PC-3 (cell line): ENCODE results near the gene AIFM3. TPM values are rescaled to one million over a fixed set of nuclear protein-coding genes. Genes with fewer than 3 reads are reported as not detected.
A peak's percentile ranks its signal among the peaks of the same experiment; 100 is the strongest.

Source experiments
- ATAC-seq: fragments of 200-7000 bp; cut with Tn5 transposase; 2 replicates; pipeline ENCODE4 v1.9.1; 2020; ENCODE audit warnings: mild to moderate bottlenecking, moderate library complexity
- BruUV-seq: library from RNA; stranded (reverse); fragments of 400-500 nt; replicated peaks from 2 replicates; lab custom pipeline; 2021; lab: Mats Ljungman, UMichigan
- CTCF ChIA-PET: fragments of 300-600 bp; sonication (Branson Sonifier 250); formaldehyde crosslinking; loops from one replicate; lab custom pipeline; 2022; ENCODE audit warnings: antibody characterized with exemption; lab: Charles Lee
- POLR2A ChIA-PET: fragments of 300-600 bp; sonication (Branson Sonifier 250); formaldehyde crosslinking; loops from one replicate; lab custom pipeline; 2022; ENCODE audit warnings: antibody characterized with exemption; ENCODE audit not compliant: unreplicated experiment; lab: Charles Lee
- DNase-seq: peaks from one replicate; pipeline ENCODE4 v3.0.0-alpha.2; 2015
- H2AFZ ChIP-seq: fragments of 300-600 bp; sonication (generic); 2 replicates; pipeline ENCODE4 v1.6.0; 2016; ENCODE audit warnings: antibody characterized with exemption, low read length
- H3F3A ChIP-seq: fragments of 300-600 bp; sonication (generic); one replicate; pipeline ENCODE4 v1.6.0; 2017; ENCODE audit warnings: antibody characterized with exemption, low read length, control low read depth, mild to moderate bottlenecking; ENCODE audit not compliant: unreplicated experiment
- H3K27ac ChIP-seq: fragments of 300-600 bp; sonication (generic); 2 replicates; pipeline ENCODE4 v1.5.1; 2016; ENCODE audit warnings: mild to moderate bottlenecking, low read length
- H3K27me3 ChIP-seq: fragments of 300-600 bp; sonication (generic); 2 replicates; pipeline ENCODE4 v1.6.1; 2016; ENCODE audit warnings: low read length, mixed read lengths
- H3K36me3 ChIP-seq: fragments of 300-600 bp; sonication (generic); 2 replicates; pipeline ENCODE4 v1.6.1; 2016; ENCODE audit warnings: low read depth, mixed run types, low read length, mixed read lengths
- H3K4me1 ChIP-seq: fragments of 300-600 bp; sonication (generic); 2 replicates; pipeline ENCODE4 v1.5.1; 2016; ENCODE audit warnings: low read length; ENCODE audit not compliant: insufficient read depth
- H3K4me2 ChIP-seq: fragments of 300-600 bp; sonication (generic); 2 replicates; pipeline ENCODE4 v1.6.0; 2016; ENCODE audit warnings: low read length
- H3K4me3 ChIP-seq: fragments of 300-600 bp; sonication (generic); 2 replicates; pipeline ENCODE4 v1.5.1; 2016; ENCODE audit warnings: mild to moderate bottlenecking, low read length, mixed read lengths
- H3K79me2 ChIP-seq: fragments of 300-600 bp; sonication (generic); 2 replicates; pipeline ENCODE4 v1.6.1; 2017; ENCODE audit warnings: low read length, mixed read lengths
- H3K9ac ChIP-seq: fragments of 300-600 bp; sonication (generic); 2 replicates; pipeline ENCODE4 v1.6.0; 2016; ENCODE audit warnings: mild to moderate bottlenecking, low read length
- H3K9me2 ChIP-seq: fragments of 300-600 bp; sonication (generic); replicated peaks from 2 replicates; pipeline ENCODE4 v1.6.1; 2016; ENCODE audit warnings: mixed run types, low read length, mixed read lengths
- H3K9me3 ChIP-seq: fragments of 300-600 bp; sonication (generic); 2 replicates; pipeline ENCODE4 v1.6.1; 2016; ENCODE audit warnings: low read length, mixed read lengths
- H4K20me1 ChIP-seq: fragments of 300-600 bp; sonication (generic); 2 replicates; pipeline ENCODE4 v1.6.1; 2016; ENCODE audit warnings: low read length, mixed read lengths
- CTCF ChIP-seq: fragments of 300-600 bp; sonication (generic); conservative IDR thresholded peaks from 2 replicates; pipeline ENCODE4 v1.5.1; 2017; ENCODE audit warnings: antibody characterized with exemption, low read depth, mild to moderate bottlenecking, low read length
- EZH2 ChIP-seq: fragments of 300-600 bp; sonication (generic); IDR thresholded peaks from one replicate; pipeline ENCODE4 v1.6.1; 2017; ENCODE audit warnings: antibody characterized with exemption, mild to moderate bottlenecking, low read length; ENCODE audit not compliant: unreplicated experiment
- EZH2phosphoT487 ChIP-seq: fragments of 300-600 bp; sonication (generic); IDR thresholded peaks from 2 replicates; pipeline ENCODE4 v1.6.1; 2018; ENCODE audit warnings: mild to moderate bottlenecking, antibody characterized with exemption, low read length, borderline replicate concordance
- intact Hi-C: fragments of 100-400 bp; cut with micrococcal nuclease; formaldehyde crosslinking; loops from 2 replicates; pipeline ENCODE4 v1.9.0; 2023
- total RNA-seq: library from RNA; depleted of rRNA; stranded (reverse); fragments of >200 nt; gene quantifications from 2 replicates; pipeline ENCODE4 v1.2.3, GENCODE V29; 2014

Gene AIFM3
- total RNA-seq, 1 experiment from 2014 or later: 1.5 TPM

DNA sequence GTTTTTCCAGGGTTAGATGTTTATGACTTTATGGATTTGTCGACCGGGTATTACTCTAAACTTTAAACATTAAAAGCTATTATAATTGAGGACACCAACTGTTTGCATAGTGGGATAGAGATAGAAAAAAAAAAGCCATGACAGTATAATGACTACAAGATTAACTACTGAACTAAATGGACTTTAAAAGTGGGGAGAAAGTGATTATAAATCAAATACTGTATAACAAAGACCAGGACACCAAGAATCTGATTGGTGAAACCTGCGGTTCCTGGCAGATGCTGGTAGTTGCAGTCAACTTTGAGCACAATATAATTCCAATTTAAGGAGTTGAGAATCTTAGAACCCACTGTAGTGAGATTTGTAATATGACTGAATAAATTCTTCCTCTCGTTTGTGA, 47.3 kb upstream of the AIFM3 start:
- Histone ChIP-seq H3K9me2 (no peaks in the 10 kb centered on the region), H3K79me2 (peaks cover 75% of the 10 kb centered on the region), H3K4me1 (peaks cover 14% of the 10 kb centered on the region), H3K9me3 (no peaks in the 10 kb centered on the region), H3K27me3 (no peaks in the 10 kb centered on the region), H4K20me1 (peaks cover 53% of the 10 kb centered on the region), H3K9ac (peak overlapping the region; percentile 96), H2AFZ (no peak overlapping the region), H3K4me2 (peak overlapping the region; percentile 92), H3K36me3 (peaks cover 7% of the 10 kb centered on the region), H3K27ac (no peak overlapping the region), H3K4me3 (peak overlapping the region; percentile 99), H3F3A (no peaks in the 10 kb centered on the region)
- ATAC-seq (no peak), DNase-seq (no peak)
- no peak for TF ChIP-seq CTCF
- no peak for TF ChIP-seq EZH2phosphoT487
- no peak for TF ChIP-seq EZH2
- ChIA-PET POLR2A (interaction anchor here (0.6 kb wide), 1 partner anchor 56 kb away, joined by 4 read pairs; no protein-coding TSS in a partner anchor), CTCF (no interaction called here)
- TSS peak; percentile 23 for BruUV-seq
- intact Hi-C loops: no loop called here

DNA sequence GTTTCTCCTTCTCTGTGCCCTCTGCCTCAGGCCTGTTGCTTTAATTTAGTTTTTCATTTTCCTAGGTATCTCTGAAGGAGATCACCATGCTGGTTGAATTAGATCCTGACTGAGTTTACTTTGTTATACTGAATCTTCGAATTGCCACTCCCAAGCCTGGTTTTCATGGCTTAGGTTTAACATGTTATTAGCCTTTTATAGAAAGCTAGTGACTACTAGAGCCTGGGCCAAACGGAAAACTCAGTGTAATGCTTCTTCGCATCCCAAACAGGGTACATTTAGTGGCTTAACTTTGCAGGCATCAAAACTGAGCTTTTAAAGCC, 46.2 kb upstream of the AIFM3 start:
- Histone ChIP-seq H3F3A (no peaks in the 10 kb centered on the region), H3K36me3 (peaks cover 7% of the 10 kb centered on the region), H3K9ac (peak overlapping the region; percentile 96; the same call in 1 of the 2 replicates), H3K79me2 (peaks cover 86% of the 10 kb centered on the region), H3K4me3 (peak overlapping the region; percentile 99), H3K9me2 (no peaks in the 10 kb centered on the region), H2AFZ (no peak overlapping the region), H3K4me2 (peak overlapping the region; percentile 92), H3K27ac (no peak overlapping the region), H3K27me3 (no peaks in the 10 kb centered on the region), H3K4me1 (peaks cover 14% of the 10 kb centered on the region), H3K9me3 (no peaks in the 10 kb centered on the region), H4K20me1 (peaks cover 62% of the 10 kb centered on the region)
- ChIA-PET POLR2A (no interaction called here), CTCF (interaction anchor here (0.7 to 1.8 kb wide), 2 partner anchors 35 to 36 kb away, joined by 4 to 7 read pairs; no protein-coding TSS in a partner anchor)
- no peak for DNase-seq
- TF ChIP-seq CTCF (no peak), EZH2phosphoT487 (no peak), EZH2 (no peak)
- ATAC-seq: no peak
- no TSS peak for BruUV-seq
- intact Hi-C loops: no loop called here

GRCh38 chr22:20922141-20922751, 44.8 kb upstream of the AIFM3 start:
- no peak for TF ChIP-seq EZH2phosphoT487
- TF ChIP-seq CTCF: no peak
- no peak for TF ChIP-seq EZH2
- no TSS peak for BruUV-seq
- Histone ChIP-seq H3K79me2 (peaks cover 100% of the 10 kb centered on the region), H3K27me3 (no peaks in the 10 kb centered on the region), H3K4me1 (peaks cover 14% of the 10 kb centered on the region), H3F3A (no peaks in the 10 kb centered on the region), H3K9me3 (no peaks in the 10 kb centered on the region), H3K4me2 (peak overlapping the region; percentile 56; the same call in 1 of the 2 replicates), H3K9me2 (no peaks in the 10 kb centered on the region), H2AFZ (no peak overlapping the region), H3K4me3 (no peak overlapping the region), H3K27ac (no peak overlapping the region), H3K36me3 (peaks cover 7% of the 10 kb centered on the region), H3K9ac (no peak overlapping the region), H4K20me1 (peaks cover 68% of the 10 kb centered on the region)
- POLR2A ChIA-PET: no interaction called here
- CTCF ChIA-PET: interaction anchor here (1.8 kb wide), 1 partner anchor 36 kb away, joined by 7 read pairs; no protein-coding TSS in a partner anchor
- ATAC-seq: 0 out of 2 replicates have a peak, but pooled peaks have one; percentile 25
- intact Hi-C loops: no loop called here
- peak; percentile 38 for DNase-seq
